GM23338 (cell line): ENCODE data around the gene HOXB6. TPM values are rescaled to one million over a fixed set of nuclear protein-coding genes. Genes with fewer than 3 reads are reported as not detected.

Experiments used
- ATAC-seq: fragments of 200-7000 bp; cut with Tn5 transposase; 3 replicates; pipeline ENCODE4 v1.9.1; 2020
- DNase-seq: peaks from one replicate; pipeline ENCODE4 v3.0.0-alpha.2; 2015; ENCODE audit warnings: low spot score
- H2AFZ ChIP-seq: fragments of 200-600 bp; sonication (generic); 2 replicates; pipeline ENCODE4 v1.8.0; 2016; ENCODE audit warnings: antibody characterized with exemption, mild to moderate bottlenecking, moderate library complexity
- H3F3A ChIP-seq: fragments of 200-600 bp; sonication (generic); replicated peaks from 2 replicates; pipeline ENCODE4 v1.8.0; 2017; ENCODE audit warnings: antibody characterized with exemption, mixed run types, low read depth
- H3K27ac ChIP-seq: fragments of 200-600 bp; sonication (generic); 2 replicates; pipeline ENCODE4 v1.6.1; 2016; ENCODE audit warnings: low read depth
- H3K27me3 ChIP-seq: fragments of 200-600 bp; sonication (generic); 2 replicates; pipeline ENCODE4 v1.8.0; 2016; ENCODE audit warnings: mild to moderate bottlenecking, mixed run types, moderate library complexity; ENCODE audit not compliant: insufficient read depth
- H3K36me3 ChIP-seq: fragments of 200-600 bp; sonication (generic); 2 replicates; pipeline ENCODE4 v1.8.0; 2016; ENCODE audit warnings: mild to moderate bottlenecking; ENCODE audit not compliant: insufficient read depth
- H3K4me1 ChIP-seq: fragments of 200-600 bp; sonication (generic); 2 replicates; pipeline ENCODE4 v1.8.0; 2016; ENCODE audit warnings: mild to moderate bottlenecking, moderate library complexity; ENCODE audit not compliant: insufficient read depth
- H3K4me2 ChIP-seq: fragments of 200-600 bp; sonication (generic); 2 replicates; pipeline ENCODE4 v1.7.1; 2017; ENCODE audit warnings: mixed run types
- H3K4me3 ChIP-seq: fragments of 200-600 bp; sonication (generic); 2 replicates; pipeline ENCODE4 v1.6.1; 2016; ENCODE audit warnings: mixed run types
- H3K79me2 ChIP-seq: fragments of 200-600 bp; sonication (generic); replicated peaks from 2 replicates; pipeline ENCODE4 v1.8.0; 2017; ENCODE audit warnings: mild to moderate bottlenecking; ENCODE audit not compliant: insufficient read depth
- H3K9me2 ChIP-seq: fragments of 200-600 bp; sonication (generic); 2 replicates; pipeline ENCODE4 v1.8.0; 2017; ENCODE audit not compliant: insufficient read depth
- H4K20me1 ChIP-seq: fragments of 200-600 bp; sonication (generic); replicated peaks from 2 replicates; pipeline ENCODE4 v1.8.0; 2017; ENCODE audit warnings: mild to moderate bottlenecking; ENCODE audit not compliant: insufficient read depth
- H3K27ac Mint-ChIP-seq: 2 replicates; pipeline ENCODE4 v1.8.0; 2020; ENCODE audit warnings: inconsistent platforms, mild to moderate bottlenecking, moderate library complexity, mixed read lengths
- H3K27me3 Mint-ChIP-seq: 3 replicates; pipeline ENCODE4 v1.8.0; 2022; ENCODE audit warnings: low read depth, mild to moderate bottlenecking, moderate library complexity, mixed read lengths, inconsistent platforms; ENCODE audit not compliant: insufficient read depth, poor library complexity
- H3K36me3 Mint-ChIP-seq: 3 replicates; pipeline ENCODE4 v1.8.0; 2021; ENCODE audit warnings: low read depth, mild to moderate bottlenecking, inconsistent platforms, moderate library complexity, mixed read lengths
- H3K4me1 Mint-ChIP-seq: 3 replicates; pipeline ENCODE4 v1.8.0; 2020; ENCODE audit warnings: mild to moderate bottlenecking, inconsistent platforms, mixed read lengths
- H3K4me3 Mint-ChIP-seq: 3 replicates; pipeline ENCODE4 v1.8.0; 2021; ENCODE audit warnings: moderate library complexity, mild to moderate bottlenecking, inconsistent platforms, mixed read lengths
- H3K9me3 Mint-ChIP-seq: 3 replicates; pipeline ENCODE4 v1.8.0; 2020; ENCODE audit warnings: moderate library complexity, mild to moderate bottlenecking, inconsistent platforms, mixed read lengths
- CREB1 ChIP-seq: fragments of 250-450 bp; sonication (Bioruptor Pico); IDR thresholded peaks from 2 replicates; pipeline ENCODE4 v1.5.0; 2020; ENCODE audit warnings: low read depth, mild to moderate bottlenecking, moderate library complexity
- CTCF ChIP-seq, 2 experiments: fragments of 200-600 bp in 1 of 2; sonication (generic) in 1 of 2; conservative IDR thresholded peaks; 2 replicates each; pipeline versions ENCODE4 v1.5.1 to v1.6.1; 2016 to 2017; ENCODE audit warnings: antibody characterized with exemption in 2 of 2, low read depth in 2 of 2, mild to moderate bottlenecking in 2 of 2, moderate library complexity in 1 of 2
- ETS1 ChIP-seq: IDR thresholded peaks from 2 replicates; pipeline ENCODE4 v1.6.1; 2016; ENCODE audit warnings: antibody characterized with exemption
- EZH2 ChIP-seq: fragments of 200-600 bp; sonication (generic); IDR thresholded peaks from one replicate; pipeline ENCODE4 v1.8.0; 2017; ENCODE audit warnings: antibody characterized with exemption, mild to moderate bottlenecking, low read depth; ENCODE audit not compliant: unreplicated experiment
- JUNB ChIP-seq: IDR thresholded peaks from one replicate; pipeline ENCODE4 v1.6.1; 2016; ENCODE audit warnings: antibody characterized with exemption; ENCODE audit not compliant: unreplicated experiment
- NANOG ChIP-seq: IDR thresholded peaks from 2 replicates; pipeline ENCODE4 v1.6.1; 2016; ENCODE audit warnings: antibody characterized with exemption, borderline replicate concordance
- POLR2AphosphoS5 ChIP-seq: IDR thresholded peaks from 2 replicates; pipeline ENCODE4 v1.6.1; 2016; ENCODE audit warnings: antibody characterized with exemption, low read depth
- STAT1 ChIP-seq: IDR thresholded peaks from one replicate; pipeline ENCODE4 v1.6.1; 2016; ENCODE audit warnings: antibody characterized with exemption; ENCODE audit not compliant: unreplicated experiment
- ZNF114 ChIP-seq: fragments of 250-450 bp; sonication (Bioruptor Pico); IDR thresholded peaks from 2 replicates; pipeline ENCODE4 v1.5.0; 2020; ENCODE audit warnings: mild to moderate bottlenecking, moderate library complexity
- ZNF331 ChIP-seq: fragments of 250-450 bp; sonication (Bioruptor Pico); IDR thresholded peaks from 2 replicates; pipeline ENCODE4 v1.5.0; 2020; ENCODE audit warnings: low read depth, mild to moderate bottlenecking, moderate library complexity
- ZNF462 ChIP-seq: fragments of 250-450 bp; sonication (Bioruptor Pico); IDR thresholded peaks from 2 replicates; pipeline ENCODE4 v1.5.0; 2020; ENCODE audit warnings: mild to moderate bottlenecking, moderate library complexity
- polyA plus RNA-seq: library from polyadenylated mRNA; unstranded; fragments of >200 nt; fragmentation: Nextera tagmentation; extraction: Ambion mirVana; gene quantifications from 2 replicates; pipeline ENCODE4 v1.2.1, GENCODE V29; 2016
- total RNA-seq: library from RNA; depleted of rRNA; stranded (reverse); fragments of >200 nt; shearing (Covaris generic); gene quantifications from 2 replicates; pipeline ENCODE4 v1.2.3, GENCODE V29; 2014

HOXB6 gene
- total and polyA plus RNA-seq, 2 experiments from 2014 or later = not detected

DNA sequence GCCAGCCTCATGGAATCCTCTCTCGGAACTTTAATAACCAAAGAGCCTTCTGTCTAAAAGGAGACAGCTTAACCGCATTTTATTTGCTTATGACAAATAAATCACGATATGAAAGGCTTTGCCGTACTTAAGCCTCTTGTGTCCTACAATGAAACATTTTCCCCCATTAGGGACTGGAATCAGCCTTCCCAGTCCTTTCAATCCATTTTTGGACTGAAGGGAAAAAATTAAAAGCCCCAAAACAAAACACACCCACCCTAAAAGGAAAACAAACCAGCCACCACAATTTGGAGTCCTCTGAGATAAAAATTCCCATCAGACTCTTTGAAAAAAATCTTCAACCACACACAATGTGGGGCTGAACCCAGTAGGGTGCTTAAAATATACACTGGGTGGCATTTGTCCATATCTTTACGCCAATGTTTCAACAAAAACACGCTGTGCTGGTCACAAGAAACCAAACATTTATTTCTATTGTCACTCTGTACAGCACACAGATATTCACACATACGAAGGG, 29.7 kb downstream of the HOXB6 start:
- H3K4me3 Mint-ChIP-seq = no peak overlapping the region
- peaks cover 7% of the 10 kb centered on the region; the same call in 2 of the 3 replicates for H3K9me3 Mint-ChIP-seq
- Histone ChIP-seq H3K4me1 (peaks cover 57% of the 10 kb centered on the region), H3K4me3 (no peak overlapping the region), H4K20me1 (peaks cover 65% of the 10 kb centered on the region), H2AFZ (no peak overlapping the region), H3K4me2 (peak overlapping the region; percentile 64), H3K79me2 (no peaks in the 10 kb centered on the region), H3K9me2 (no peaks in the 10 kb centered on the region), H3K36me3 (no peaks in the 10 kb centered on the region), H3F3A (peaks cover 73% of the 10 kb centered on the region), H3K27ac (no peak overlapping the region), H3K27me3 (peaks cover 100% of the 10 kb centered on the region)
- no peak for TF ChIP-seq JUNB
- no peak for TF ChIP-seq CTCF (conservative IDR thresholded peaks at IDR 0.05; ENCODE audit: low read depth in 2 of 2)
- no peak for TF ChIP-seq NANOG
- TF ChIP-seq CREB1 (CRISPR knock-in tag) = no peak
- TF ChIP-seq EZH2 = peak; percentile 80
- TF ChIP-seq POLR2AphosphoS5 = no peak
- no peak for TF ChIP-seq ZNF114 (CRISPR knock-in tag)
- no peak for TF ChIP-seq ZNF331 (CRISPR knock-in tag)
- DNase-seq (no peak), ATAC-seq (no peak)
- no peak overlapping the region for H3K27ac Mint-ChIP-seq
- H3K4me1 Mint-ChIP-seq = peaks cover 38% of the 10 kb centered on the region
- H3K36me3 Mint-ChIP-seq = no peaks in the 10 kb centered on the region
- H3K27me3 Mint-ChIP-seq = peaks cover 22% of the 10 kb centered on the region

- no peaks in the 10 kb centered on the region for H3K36me3 ChIP-seq
- H3K36me3 Mint-ChIP-seq = no peaks in the 10 kb centered on the region
- H4K20me1 ChIP-seq = peaks cover 63% of the 10 kb centered on the region
- peaks cover 38% of the 10 kb centered on the region for H3K4me1 Mint-ChIP-seq
- peak overlapping the region; percentile 21; the same call in 1 of the 2 replicates for H3K4me3 ChIP-seq
- no peak overlapping the region for H3K27ac Mint-ChIP-seq
- DNase-seq = no peak
- H3K9me2 ChIP-seq = no peaks in the 10 kb centered on the region
- H3K9me3 Mint-ChIP-seq = peaks cover 7% of the 10 kb centered on the region; the same call in 2 of the 3 replicates
- no peak for ATAC-seq
- H3K4me2 ChIP-seq = peak overlapping the region; percentile 64
- H3K79me2 ChIP-seq = no peaks in the 10 kb centered on the region
- H2AFZ ChIP-seq = no peak overlapping the region
- H3K27me3 ChIP-seq = peaks cover 100% of the 10 kb centered on the region
- no peak overlapping the region for H3K27ac ChIP-seq
- peaks cover 58% of the 10 kb centered on the region for H3K4me1 ChIP-seq
- H3K27me3 Mint-ChIP-seq = peaks cover 16% of the 10 kb centered on the region
- peaks cover 72% of the 10 kb centered on the region for H3F3A ChIP-seq
- no peak overlapping the region for H3K4me3 Mint-ChIP-seq
- no peak for TF ChIP-seq ZNF462 (CRISPR knock-in tag)
- no peak for TF ChIP-seq ETS1
- no peak for TF ChIP-seq STAT1
Observed at GRCh38 chr17:48574505-48575065, 30.2 kb downstream of the HOXB6 start.
